Transverse colon (tissue), 3 donors: ENCODE data around the gene MTMR11.

ENCODE experiments used
- CTCF ChIP-seq, 5 experiments: fragments of 200-600 bp in 3 of 5; fragments of 450-650 bp in 2 of 5; sonication (generic) in 3 of 5; IDR thresholded peaks; 1 replicate in 2 of 5; 2 replicates in 3 of 5; pipeline ENCODE4 v1.5.1; 2016 to 2017; ENCODE audit warnings: antibody characterized with exemption in 5 of 5, inconsistent platforms in 3 of 5, mild to moderate bottlenecking in 2 of 5, moderate library complexity in 1 of 5
- POLR2A ChIP-seq: fragments of 450-650 bp; IDR thresholded peaks from one replicate; pipeline ENCODE4 v1.6.1; 2016; ENCODE audit warnings: antibody characterized with exemption, mild to moderate bottlenecking, moderate library complexity

GRCh38 chr1:149945206-149945605, 8.5 kb upstream of the MTMR11 start:
- no peak for TF ChIP-seq POLR2A
- TF ChIP-seq CTCF (IDR thresholded peaks at IDR 0.05), result no peak
